Measurements from ENCODE around the gene BCS1L.

Gene BCS1L

DNA sequence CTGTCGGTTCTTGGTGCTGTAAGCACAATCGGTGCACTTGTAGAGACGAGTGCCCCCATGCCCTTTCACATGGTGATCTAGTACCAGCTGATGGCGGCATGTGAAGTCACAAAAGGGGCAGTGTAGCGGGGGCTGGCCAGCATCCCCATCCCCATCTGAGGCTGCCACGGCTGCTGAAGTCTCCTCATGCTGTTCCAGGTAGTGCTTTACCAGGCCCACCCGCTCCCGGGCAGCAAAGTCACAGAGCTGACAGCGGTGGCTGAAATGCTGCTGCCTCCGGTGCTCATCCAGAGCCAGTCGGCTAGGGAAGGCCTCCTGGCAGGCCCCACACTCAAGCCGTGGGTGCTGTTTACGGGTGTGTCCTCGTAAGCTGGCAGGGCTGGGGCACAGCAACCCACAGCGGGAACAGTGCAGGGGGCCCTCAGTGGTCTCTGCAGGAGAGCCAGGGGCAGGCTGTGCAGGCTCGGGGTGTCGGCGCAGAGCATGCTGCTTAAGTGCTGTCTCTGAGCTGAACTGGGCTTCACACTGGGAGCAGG is 17.3 kb upstream of the BCS1L start:
- TF ChIP-seq, protein P1, sequence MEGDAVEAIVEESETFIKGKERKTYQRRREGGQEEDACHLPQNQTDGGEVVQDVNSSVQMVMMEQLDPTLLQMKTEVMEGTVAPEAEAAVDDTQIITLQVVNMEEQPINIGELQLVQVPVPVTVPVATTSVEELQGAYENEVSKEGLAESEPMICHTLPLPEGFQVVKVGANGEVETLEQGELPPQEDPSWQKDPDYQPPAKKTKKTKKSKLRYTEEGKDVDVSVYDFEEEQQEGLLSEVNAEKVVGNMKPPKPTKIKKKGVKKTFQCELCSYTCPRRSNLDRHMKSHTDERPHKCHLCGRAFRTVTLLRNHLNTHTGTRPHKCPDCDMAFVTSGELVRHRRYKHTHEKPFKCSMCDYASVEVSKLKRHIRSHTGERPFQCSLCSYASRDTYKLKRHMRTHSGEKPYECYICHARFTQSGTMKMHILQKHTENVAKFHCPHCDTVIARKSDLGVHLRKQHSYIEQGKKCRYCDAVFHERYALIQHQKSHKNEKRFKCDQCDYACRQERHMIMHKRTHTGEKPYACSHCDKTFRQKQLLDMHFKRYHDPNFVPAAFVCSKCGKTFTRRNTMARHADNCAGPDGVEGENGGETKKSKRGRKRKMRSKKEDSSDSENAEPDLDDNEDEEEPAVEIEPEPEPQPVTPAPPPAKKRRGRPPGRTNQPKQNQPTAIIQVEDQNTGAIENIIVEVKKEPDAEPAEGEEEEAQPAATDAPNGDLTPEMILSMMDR (IDR thresholded peaks at IDR 0.05; ENCODE audit: extremely low read depth, insufficient read depth, missing control alignments) = no peak
- in situ Hi-C loops (cut with MboI; ENCODE audit: low pct_unique_long_range_greater_than_20kb, low sequenced_read_pairs, unreplicated experiment) = loop anchor here (10.0 kb wide), 1 partner anchor 237 kb away; no protein-coding TSS in a partner anchor
- DNase-seq (ENCODE audit: low spot score) = no peak

DNA sequence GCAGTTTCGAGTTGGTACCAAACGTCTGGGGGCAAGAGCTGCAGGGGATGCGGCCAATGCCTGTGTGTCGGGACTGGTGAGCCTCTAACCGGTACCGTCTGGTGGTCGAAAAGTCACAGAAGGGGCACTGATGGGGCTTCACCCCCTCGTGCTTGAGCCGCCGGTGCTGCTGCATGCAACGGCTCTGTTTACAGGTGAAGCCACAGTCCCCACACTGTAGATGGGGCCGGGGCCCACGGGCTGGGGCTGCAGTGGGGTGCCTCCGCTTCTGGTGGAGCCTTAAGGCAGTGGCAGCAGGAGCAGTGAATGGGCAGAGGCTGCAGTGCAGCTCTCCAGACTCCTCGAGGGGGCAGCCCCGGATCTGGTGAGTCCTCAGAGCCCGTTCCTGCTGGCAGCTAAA is 16.7 kb upstream of the BCS1L start:
- in situ Hi-C loops (cut with MboI; ENCODE audit: low pct_unique_long_range_greater_than_20kb, low sequenced_read_pairs, unreplicated experiment) = loop anchor here (10.0 kb wide), 1 partner anchor 238 kb away; no protein-coding TSS in a partner anchor
- TF ChIP-seq, protein P1 (IDR thresholded peaks at IDR 0.05; ENCODE audit: extremely low read depth, insufficient read depth, missing control alignments) = no peak
- DNase-seq (ENCODE audit: low spot score) = no peak

DNA sequence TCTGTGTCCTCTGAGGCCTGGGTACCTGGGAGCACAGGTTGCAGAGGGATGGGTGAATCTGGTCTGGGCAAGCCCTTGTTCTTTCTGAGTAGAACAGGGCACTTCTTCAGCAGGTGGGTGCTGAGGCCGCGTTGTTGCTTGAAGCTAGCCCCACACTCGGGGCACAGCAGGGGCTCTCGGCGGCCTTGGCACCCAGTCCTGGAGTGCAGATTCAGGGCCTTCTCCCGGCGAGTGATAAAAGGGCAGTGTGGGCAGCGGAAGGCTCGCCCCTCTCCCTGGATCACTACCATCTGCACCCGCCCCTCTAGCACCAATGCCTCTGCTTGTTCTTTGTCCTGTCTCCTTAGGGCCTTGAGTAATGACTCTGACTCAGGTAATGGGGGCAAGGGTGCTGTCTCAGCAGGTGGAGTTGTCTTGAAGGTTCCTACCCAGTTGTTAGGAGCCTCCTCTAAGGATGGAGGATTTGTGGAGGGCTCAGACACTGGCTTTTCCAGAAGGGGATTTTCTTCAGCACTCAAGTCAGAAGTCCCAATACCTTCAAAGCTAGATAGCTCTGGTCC is 15.7 kb upstream of the BCS1L start:
- TF ChIP-seq, protein P1 (IDR thresholded peaks at IDR 0.05; ENCODE audit: extremely low read depth, insufficient read depth, missing control alignments) = no peak
- DNase-seq (ENCODE audit: low spot score) = no peak
- in situ Hi-C loops (cut with MboI; ENCODE audit: low pct_unique_long_range_greater_than_20kb, low sequenced_read_pairs, unreplicated experiment) = loop anchor here (10.0 kb wide), 1 partner anchor 239 kb away; no protein-coding TSS in a partner anchor

DNA sequence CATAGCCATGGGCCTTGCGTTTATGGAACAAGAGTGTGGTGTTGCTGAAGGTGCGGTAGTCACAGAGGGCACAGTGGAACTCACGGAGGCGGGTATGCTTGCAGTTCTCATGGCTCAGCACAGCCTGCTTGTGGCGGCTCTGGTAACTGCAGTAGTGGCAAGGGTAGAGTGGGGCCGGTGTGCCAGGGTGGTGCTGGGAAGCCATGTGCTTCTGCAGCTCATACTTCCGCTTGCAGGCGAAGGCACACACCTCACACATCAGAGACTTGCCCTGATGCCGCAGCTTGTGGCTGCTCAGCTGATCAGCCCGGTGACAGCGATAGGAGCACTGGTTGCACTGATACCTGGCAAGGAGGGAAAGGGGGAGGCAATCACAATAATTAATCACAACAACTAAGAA is 14.8 kb upstream of the BCS1L start:
- TF ChIP-seq, protein P1 (IDR thresholded peaks at IDR 0.05; ENCODE audit: extremely low read depth, insufficient read depth, missing control alignments) = no peak
- in situ Hi-C loops (cut with MboI; ENCODE audit: low pct_unique_long_range_greater_than_20kb, low sequenced_read_pairs, unreplicated experiment) = loop anchor here (10.0 kb wide), 1 partner anchor 240 kb away; no protein-coding TSS in a partner anchor
- no peak for DNase-seq (ENCODE audit: low spot score)

DNA sequence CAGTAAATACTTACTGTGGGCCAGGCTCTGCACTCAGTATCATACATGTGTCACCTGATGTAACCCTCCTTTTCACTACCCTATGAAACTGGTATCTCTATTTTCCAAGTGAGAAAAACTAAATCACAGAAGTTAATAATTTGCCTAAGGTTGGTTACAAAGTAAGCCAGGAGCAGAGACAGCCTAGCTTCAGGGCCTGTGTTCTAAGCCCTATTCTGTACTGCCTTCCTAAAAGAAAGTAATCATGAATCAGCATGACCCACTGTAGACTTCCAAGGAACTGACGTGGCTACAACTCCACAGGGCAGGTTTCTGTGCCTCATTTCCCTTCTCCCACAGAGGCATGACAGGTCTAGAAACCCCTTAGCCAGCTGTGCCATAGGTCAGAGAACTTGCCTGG is 14.4 kb upstream of the BCS1L start:
- in situ Hi-C loops (cut with MboI; ENCODE audit: low pct_unique_long_range_greater_than_20kb, low sequenced_read_pairs, unreplicated experiment) = loop anchor here (10.0 kb wide), 1 partner anchor 240 kb away; no protein-coding TSS in a partner anchor
- TF ChIP-seq, protein P1 (IDR thresholded peaks at IDR 0.05; ENCODE audit: extremely low read depth, insufficient read depth, missing control alignments) = no peak
- DNase-seq (ENCODE audit: low spot score) = no peak

DNA sequence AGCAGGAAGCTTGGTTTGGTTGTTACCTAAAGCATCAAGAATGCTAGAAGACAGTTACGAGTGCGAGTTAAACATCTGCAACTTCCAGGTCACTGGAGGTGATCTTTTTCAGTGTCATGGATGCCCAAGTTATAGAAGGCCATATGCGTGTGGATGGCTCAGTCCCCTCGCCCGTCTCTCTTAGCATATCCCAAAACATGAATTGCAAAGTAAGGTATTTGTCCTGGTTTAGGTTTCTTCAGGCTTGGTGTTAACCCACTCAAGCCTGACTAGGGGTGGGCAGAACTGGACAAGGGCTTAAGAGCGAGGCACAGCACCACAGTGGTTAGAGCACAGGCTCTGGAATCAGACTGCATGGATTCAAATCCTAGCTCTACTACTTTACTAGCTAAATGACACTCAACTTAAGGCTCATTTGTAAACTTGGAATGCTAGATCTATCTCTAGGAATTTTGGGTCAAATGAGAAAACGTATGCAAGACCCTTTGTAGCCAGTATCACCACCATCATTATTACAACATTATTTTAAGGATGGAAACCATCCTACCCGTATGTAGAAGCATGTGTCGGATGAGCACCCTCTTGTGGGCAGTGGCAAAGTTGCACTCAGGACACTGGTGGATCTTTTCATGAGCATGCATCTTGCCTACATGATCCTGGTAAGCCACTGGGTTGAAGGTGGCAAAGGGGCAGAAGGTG is 11.2 kb upstream of the BCS1L start:
- TF ChIP-seq, protein P1 (IDR thresholded peaks at IDR 0.05; ENCODE audit: extremely low read depth, insufficient read depth, missing control alignments) = peak; percentile 89
- peak; percentile 70 for DNase-seq (ENCODE audit: low spot score)
- in situ Hi-C loops (cut with MboI; ENCODE audit: low pct_unique_long_range_greater_than_20kb, low sequenced_read_pairs, unreplicated experiment) = loop anchor here (10.0 kb wide), 1 partner anchor 243 kb away; no protein-coding TSS in a partner anchor

Measured in GM13977 (cell line).